ENCODE data around the gene RFX1.
"Not testable (repeated sequence)": the region's sequence is repeated elsewhere in the genome, so short reads cannot be mapped to it uniquely, and the experiment has no call there.

RFX1 gene

DNA sequence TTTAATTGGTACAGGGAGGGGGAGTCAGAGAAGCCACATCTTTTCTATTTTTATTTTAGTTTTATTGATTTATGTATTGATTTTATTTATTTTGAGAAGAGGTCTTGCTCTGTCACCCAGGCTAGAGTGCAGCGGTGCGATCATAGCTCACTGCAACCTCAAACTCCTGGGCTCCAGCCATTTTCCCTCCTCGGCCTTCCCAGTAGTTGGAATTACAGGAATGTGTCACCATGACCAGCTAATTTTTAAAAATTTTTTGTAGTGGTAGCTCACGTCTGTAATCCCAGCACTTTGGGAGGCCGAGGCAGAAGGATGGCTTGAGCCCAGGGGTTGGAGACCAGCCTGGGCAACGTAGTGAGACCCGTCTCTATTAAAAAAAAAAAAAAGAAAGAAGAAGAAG is 29.6 kb upstream of the RFX1 start:
- TF ChIP-seq POLR2A (IDR thresholded peaks at IDR 0.05; ENCODE audit: low read length) (no peak), GATA1 (IDR thresholded peaks at IDR 0.05; ENCODE audit: low read depth, low read length) (no peak)
- no peak for DNase-seq

DNA sequence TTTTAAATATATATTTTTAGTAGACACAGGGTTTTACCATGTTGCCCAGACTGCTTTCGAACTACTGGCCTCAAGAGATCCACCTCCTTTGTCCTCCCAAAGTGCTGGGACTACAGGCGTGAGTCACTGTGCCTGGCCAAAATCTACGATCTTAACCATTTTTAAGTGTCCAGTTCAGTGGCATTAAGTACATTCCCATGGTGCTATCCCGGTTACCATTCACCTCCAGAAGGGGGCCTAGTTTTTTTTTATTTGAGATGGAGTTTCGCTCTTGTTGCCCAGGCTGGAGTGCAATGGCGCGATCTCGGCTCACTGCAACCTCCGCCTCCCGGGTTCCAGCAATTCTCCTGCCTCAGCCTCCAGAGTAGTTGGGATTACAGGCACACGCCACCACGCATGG is 29.0 kb upstream of the RFX1 start:
- DNase-seq, result not testable (repeated sequence)

DNA sequence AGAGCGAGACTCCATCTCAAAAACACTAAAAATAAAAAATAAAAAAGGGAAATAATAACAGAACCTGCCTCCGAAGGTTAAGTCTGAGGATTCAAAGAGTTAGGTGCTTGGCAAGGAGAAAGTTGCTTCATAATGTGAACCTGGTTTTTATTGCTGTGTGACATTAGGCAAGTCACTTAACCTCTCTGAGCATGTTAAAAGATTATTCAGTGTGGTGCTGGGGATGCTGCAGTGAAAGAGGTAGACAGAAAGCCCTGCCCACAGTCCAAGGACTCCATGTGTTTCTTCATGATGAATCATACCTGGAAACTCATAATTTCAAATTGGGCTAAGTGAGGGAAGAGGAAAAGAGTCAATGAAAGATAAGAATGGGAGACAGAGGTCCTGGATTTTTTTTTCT is 27.8 kb upstream of the RFX1 start:
- no peak for DNase-seq
- TF ChIP-seq GATA1 (IDR thresholded peaks at IDR 0.05; ENCODE audit: low read depth, low read length), result no peak
- no peak for TF ChIP-seq POLR2A (IDR thresholded peaks at IDR 0.05; ENCODE audit: low read length)

DNA sequence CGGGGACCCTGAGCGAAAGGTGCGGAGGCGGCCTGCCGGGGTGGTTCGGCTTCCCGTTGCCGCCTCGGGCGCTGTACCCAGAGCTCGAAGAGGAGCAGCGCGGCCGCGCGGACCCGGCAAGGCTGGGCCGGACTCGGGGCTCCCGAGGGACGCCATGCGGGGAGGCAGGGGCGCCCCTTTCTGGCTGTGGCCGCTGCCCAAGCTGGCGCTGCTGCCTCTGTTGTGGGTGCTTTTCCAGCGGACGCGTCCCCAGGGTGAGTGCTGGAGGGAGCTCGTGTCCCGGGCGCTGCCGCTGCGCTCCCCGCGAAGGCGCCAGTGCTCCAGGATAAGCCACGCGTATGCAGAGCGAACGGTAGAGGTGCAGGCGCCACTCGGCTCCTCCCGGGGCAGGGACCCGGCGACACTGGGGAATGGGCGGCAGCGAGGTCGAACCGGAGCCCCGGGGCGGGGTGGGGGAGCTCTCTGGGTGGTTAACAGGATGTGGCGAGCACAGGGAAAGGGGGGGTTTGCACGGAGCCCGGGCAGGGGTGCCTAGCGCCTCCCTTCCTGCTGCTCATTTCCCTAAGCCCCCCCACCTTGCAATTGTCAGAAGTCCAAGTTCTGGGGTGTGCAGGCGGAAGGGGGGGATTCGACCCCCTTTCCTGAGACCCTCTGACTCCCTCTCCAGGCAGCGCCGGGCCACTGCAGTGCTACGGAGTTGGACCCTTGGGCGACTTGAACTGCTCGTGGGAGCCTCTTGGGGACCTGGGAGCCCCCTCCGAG is 25.8 kb upstream of the RFX1 start, which contains the start of gene IL27RA:
Gene IL27RA (plus strand): TSS at position 44 of the 762 bp plus-strand sequence. CDS start 111 bp downstream, at position 155.
- TF ChIP-seq GATA1 (IDR thresholded peaks at IDR 0.05; ENCODE audit: low read depth, low read length) (no peak), POLR2A (IDR thresholded peaks at IDR 0.05; ENCODE audit: low read length) (peak; percentile 38)
- DNase-seq, result peak; percentile 68 to 75

DNA sequence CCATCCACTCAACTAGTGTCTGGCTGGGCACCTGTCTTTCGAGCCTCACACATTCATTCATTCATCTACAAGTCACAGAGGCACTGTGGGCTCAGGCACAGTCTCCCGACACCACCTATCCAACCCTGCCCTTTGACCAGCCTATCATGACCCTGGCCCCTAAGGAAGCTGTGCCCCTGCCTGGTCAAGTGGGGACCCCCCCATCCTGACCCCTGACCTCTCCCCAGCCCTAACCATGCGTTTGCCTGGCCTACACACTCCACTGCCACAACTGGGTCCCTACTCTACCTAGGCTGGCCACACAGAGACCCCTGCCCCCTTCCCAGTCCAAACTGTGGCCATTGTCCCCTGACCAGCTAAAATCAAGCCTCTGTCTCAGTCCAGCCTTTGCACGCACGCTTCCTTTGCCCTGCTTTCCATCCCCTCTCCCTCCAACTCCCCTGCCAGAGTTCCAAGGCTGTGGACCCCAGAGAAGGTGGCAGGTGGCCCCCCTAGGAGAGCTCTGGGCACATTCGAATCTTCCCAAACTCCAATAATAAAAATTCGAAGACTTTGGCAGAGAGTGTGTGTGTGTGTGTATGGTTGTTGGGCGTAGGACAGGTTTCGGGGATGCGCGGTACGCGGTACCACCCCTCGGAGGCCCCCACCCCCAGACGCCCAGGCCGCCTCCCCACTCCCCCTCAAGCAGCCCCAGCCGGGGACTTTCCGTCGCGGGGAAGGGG is 25.0 kb upstream of the RFX1 start:
- DNase-seq, result no peak

DNA sequence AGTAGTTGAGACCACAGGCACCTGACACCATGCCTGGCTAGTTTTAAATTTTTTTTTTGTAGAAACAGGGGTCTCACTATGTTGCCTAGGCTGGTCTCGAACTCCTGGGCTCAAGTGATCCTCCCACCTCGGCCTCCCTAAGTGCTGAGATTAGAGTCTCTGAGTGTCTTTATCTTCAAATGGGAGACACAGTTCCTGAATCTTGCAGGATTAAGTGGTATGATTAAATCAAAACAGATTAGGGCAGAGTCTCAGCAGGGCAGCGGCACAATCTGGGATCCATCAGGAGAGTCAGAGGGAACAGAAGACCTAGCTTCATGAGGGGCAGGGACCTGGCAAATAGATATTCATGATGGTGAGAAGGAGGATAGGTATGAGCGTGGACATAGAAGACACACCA is 22.8 kb upstream of the RFX1 start:
- no peak for DNase-seq
- TF ChIP-seq POLR2A (IDR thresholded peaks at IDR 0.05; ENCODE audit: low read length), result no peak
- no peak for TF ChIP-seq GATA1 (IDR thresholded peaks at IDR 0.05; ENCODE audit: low read depth, low read length)

More for the DNA sequence above, 25.0 kb upstream of the RFX1 start:
- TF ChIP-seq POLR2A (IDR thresholded peaks at IDR 0.05; ENCODE audit: low read length), result no peak
- no peak for TF ChIP-seq GATA1 (IDR thresholded peaks at IDR 0.05; ENCODE audit: low read depth, low read length)

DNA sequence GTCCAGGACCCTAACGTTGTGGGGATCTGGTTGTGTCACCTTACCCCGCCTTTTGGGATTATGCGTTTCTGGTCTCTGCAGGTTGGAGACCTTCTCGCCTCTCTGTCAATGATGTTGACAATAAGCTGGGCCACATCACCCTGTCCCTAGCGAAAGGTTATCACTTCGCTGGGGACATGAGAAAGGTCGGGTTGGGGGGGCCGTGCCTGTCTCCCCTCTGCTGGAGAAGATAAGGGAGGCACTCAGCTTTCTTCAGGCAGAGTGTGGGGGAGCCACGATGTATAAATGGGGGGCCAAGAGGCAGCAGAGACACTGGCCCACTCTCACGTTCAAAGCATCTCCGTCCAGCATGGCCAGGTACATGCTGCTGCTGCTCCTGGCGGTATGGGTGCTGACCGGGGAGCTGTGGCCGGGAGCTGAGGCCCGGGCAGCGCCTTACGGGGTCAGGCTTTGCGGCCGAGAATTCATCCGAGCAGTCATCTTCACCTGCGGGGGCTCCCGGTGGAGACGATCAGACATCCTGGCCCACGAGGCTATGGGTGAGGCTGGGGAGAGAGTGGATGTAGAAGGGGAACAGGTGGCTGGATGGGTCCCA is 21.8 kb upstream of the RFX1 start, which contains the start of gene RLN3:
Gene RLN3 (plus strand): TSS at position 293 of the 595 bp plus-strand sequence. CDS start 57 bp downstream, at position 350.
- TF ChIP-seq GATA1 (IDR thresholded peaks at IDR 0.05; ENCODE audit: low read depth, low read length) (no peak), POLR2A (IDR thresholded peaks at IDR 0.05; ENCODE audit: low read length) (no peak)
- peak in 1 of 2 experiments; percentile 18 for DNase-seq

DNA sequence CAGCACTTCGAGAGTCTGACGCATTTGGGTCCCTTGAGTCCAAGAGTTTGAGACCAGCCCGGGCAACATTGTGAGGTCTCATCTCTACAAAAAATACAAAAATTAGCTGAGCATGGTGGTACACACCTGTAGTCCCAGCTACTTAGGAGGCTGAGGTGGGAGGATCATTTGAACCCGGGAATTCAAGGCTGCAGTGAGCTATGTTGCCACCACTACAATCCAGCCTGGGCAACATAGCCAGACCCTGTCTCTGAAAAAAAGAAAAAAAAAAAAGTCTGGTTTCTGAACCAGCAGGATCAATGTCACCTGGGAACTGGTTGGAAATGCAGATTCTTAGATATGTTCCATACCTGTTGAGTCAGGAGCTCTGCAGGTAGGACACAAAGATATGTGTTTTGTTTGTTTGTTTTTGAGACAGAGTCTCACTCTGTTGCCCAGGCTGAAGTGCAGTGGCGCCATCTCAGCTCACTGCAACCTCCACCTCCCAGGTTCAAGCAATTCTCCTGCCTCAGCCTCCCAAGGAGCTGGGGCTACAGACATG is 20.6 kb upstream of the RFX1 start:
- not testable (repeated sequence) for DNase-seq

DNA sequence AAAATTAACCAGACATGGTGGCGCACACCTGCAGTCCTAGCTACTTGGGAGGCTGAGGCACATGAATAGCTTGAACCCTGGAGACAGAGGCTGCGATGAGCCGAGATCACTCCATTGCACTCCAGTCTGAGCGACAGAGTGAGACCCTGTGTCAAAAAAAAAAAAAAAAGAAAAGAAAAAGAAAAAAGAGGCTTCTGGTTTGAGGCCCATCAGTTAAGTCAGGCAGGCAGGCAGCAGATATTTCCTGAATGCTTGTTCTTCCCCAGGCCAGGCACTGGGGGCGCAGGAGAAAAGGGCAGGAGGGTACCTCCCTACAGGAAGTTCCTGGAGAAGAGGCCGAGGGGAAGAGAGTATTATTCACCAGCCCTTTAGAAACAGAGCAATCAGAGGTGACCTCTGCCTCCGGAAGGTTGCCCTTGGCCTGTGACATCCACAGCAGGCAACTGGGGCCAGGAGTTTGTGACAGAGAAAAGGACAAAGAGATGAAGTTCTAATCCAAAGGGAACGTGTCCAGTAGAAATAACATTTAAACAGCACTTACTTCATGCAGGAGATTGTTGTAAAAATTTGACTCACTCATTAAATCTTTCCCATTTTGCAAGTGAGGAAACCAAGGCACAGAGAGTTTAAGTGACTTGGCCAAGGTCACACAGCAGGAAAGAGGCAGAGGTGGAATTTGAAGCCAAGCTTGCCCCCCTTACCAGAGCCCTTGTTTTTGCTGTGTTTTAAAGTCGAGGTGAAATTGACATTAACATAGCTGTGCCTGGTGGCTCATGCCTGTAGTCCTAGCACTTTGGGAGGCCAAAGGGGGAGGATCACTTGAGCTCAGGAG is 17.5 kb upstream of the RFX1 start:
- TF ChIP-seq POLR2A (IDR thresholded peaks at IDR 0.05; ENCODE audit: low read length), result no peak
- TF ChIP-seq GATA1 (IDR thresholded peaks at IDR 0.05; ENCODE audit: low read depth, low read length), result peak; percentile 34
- peak; percentile 64 to 77 for DNase-seq

DNA sequence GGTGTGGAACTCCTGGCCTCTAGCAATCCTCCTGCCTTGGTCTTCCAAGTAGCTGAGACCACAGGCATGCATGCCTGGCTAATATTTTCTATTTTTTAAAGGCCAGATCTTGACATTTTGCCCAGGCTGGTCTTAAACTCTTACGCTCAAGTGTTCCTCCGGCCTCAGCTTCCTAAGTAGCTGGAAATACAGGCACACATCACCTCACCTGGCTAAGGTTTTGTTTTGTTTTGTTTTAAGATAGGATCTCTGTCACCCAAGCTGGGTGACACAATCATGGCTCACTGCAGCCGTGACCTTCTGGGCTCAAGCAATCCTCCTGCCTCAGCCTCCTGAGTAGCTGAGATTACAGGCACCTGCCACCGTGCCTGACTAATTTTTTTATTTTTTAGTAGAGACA is 16.3 kb upstream of the RFX1 start:
- TF ChIP-seq GATA1 (IDR thresholded peaks at IDR 0.05; ENCODE audit: low read depth, low read length), result no peak
- TF ChIP-seq POLR2A (IDR thresholded peaks at IDR 0.05; ENCODE audit: low read length), result no peak
- DNase-seq, result no peak

DNA sequence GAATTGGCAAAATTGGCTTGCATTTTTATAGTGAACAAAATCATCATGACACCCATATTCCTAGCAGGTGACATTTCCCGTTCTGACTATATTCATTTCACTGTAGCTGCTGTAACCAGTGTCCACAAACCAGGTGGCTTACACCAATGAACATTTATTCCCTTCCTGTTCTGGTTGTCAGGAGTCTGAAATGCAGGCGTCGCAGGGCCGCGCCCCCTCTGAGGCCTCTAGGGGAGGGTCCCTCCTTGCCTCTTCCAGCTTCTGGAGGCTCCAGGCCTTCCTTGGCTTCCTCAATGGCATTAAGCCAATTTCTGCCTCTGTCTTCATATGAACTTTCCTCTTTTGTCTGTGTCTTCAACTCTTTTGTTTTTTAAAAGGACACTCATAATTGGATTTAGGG is 15.4 kb upstream of the RFX1 start:
- DNase-seq, result no peak
- TF ChIP-seq GATA1 (IDR thresholded peaks at IDR 0.05; ENCODE audit: low read depth, low read length) (no peak), POLR2A (IDR thresholded peaks at IDR 0.05; ENCODE audit: low read length) (no peak)

DNA sequence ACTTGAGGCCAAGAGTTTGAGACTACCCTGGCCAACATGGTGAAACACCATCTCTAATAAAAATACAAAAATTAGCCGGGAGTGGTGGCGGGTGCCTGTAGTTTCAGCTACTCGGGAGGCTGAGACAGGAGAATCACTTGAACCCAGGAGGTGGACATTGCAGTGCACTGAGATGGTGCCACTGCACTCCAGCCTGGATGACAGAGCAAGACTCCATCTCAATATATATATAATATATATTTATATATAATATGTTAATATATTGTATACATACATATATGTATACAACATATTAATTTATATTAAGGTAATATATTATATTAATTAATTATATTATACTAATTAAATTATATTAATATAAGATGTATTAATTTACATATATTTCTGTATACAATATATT is 13.6 kb upstream of the RFX1 start:
- not testable (repeated sequence) for DNase-seq

DNA sequence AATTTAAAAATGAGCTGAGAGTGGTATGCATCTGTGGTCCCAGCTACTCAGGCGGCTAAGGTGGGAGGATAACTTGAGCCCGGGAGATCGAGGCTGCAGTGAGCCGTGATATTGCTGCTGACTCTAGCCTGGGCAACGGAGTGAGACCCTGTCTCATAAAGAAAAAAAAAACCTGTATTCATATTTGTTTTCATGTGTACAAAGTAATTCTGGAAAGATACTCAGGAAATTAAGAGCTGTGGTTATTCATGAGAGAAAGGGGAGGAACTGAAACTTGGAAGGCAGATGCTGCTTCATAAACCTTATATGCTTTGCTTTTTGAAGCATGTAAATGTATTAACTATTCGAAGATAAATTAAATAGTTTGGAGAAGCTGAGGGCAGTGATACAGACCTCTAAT is 13.0 kb upstream of the RFX1 start:
- TF ChIP-seq GATA1 (IDR thresholded peaks at IDR 0.05; ENCODE audit: low read depth, low read length) (no peak), POLR2A (IDR thresholded peaks at IDR 0.05; ENCODE audit: low read length) (no peak)
- DNase-seq, result no peak

Measured in erythroblast (primary cell).